Hematopoietic multipotent progenitor cell (in vitro differentiated cells): Measurements from ENCODE around the gene GPS1. TPM values are rescaled to one million over a fixed set of nuclear protein-coding genes. Genes with fewer than 3 reads are reported as not detected.

ENCODE experiments used
- DNase-seq, 3 donors: peaks; one replicate each; pipeline ENCODE4 v3.0.0-alpha.2; 2011 to 2015; ENCODE audit warnings: low read depth in 2 of 3, low spot score in 2 of 3
- total RNA-seq: library from RNA; depleted of rRNA; stranded (reverse); fragments of >200 nt; gene quantifications from one replicate; pipeline ENCODE4 v1.2.3, GENCODE V29; 2012

The GPS1 gene
- total RNA-seq, 1 donor: 138 TPM

GRCh38 chr17:82041144-82041814, 10.4 kb upstream of the GPS1 start:
- no peak for DNase-seq

DNA sequence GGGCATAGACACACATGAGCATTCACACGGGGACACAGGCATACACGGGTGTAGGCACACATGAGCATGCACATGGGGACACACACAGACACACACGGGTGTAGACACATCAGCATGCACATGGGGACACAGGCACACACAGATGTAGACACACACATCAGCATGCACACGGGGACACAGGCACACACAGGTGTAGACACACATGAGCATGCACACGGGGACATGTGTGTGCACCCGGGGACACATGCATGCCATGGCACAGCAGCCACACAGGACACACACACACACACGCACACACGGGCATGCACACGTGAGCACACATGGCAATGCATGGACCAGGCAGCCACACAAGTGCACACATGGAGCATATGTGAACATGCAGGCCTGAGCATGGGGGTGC, 9.0 kb upstream of the GPS1 start:
- no peak for DNase-seq

GRCh38 chr17:82043507-82043906, 8.2 kb upstream of the GPS1 start:
- DNase-seq: no peak

DNA sequence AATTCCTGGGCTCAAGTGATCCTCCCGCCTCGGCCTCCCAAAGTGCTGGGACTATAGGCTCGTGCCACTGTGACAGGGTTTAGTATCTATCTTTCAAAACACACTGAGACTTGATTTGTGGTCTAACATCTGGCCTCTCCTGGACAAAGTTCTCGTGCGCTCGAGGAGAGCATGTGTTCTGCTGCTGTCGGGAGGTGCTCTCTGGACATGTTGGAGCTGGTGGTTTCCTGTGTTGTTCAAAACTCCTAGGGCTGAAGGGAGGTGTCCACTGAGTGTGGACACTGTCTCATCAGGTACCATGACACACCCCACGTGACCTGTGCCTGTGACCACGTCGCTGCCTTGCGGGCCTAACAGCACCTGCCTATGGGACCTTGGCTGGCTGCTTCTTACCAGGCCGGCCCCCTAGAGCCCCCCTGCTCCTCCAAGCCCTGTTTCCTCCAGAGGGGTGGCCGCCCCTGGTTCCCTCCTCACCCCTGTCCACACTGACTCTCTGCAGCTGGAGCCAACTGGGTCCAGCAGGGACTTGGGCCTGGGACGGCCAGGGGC, 5.7 kb upstream of the GPS1 start:
- no peak for DNase-seq

GRCh38 chr17:82046903-82047302, 4.8 kb upstream of the GPS1 start:
- no peak for DNase-seq

- no peak for DNase-seq
Observed at GRCh38 chr17:82047379-82047778, 4.3 kb upstream of the GPS1 start.

GRCh38 chr17:82047914-82048570, 3.7 kb upstream of the GPS1 start:
- DNase-seq: no peak

DNA sequence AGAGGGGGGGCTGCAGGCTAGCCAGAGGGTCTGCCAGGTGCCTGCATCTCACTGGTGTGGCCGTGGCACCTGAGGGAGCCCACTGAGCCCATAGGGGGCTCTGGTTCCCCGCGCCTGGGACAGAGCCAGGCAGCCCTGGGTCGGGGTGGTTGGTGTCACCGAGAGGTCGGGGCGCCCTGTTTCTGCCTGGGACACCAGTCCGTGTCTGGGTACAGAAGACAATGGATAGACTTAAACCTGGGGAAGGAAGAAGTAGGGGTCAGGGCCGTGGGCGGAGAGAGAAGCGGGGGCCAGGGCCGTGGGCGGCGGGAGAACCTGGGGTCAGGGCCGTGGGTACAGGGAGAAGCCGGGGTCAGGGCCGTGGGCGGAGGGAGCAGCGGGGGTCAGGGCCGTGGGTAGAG, 3.1 kb upstream of the GPS1 start:
- DNase-seq: no peak

- no peak for DNase-seq
Observed at GRCh38 chr17:82049106-82049505, 2.6 kb upstream of the GPS1 start.

- no peak for DNase-seq
Observed at GRCh38 chr17:82049521-82049971, 2.2 kb upstream of the GPS1 start.

DNA sequence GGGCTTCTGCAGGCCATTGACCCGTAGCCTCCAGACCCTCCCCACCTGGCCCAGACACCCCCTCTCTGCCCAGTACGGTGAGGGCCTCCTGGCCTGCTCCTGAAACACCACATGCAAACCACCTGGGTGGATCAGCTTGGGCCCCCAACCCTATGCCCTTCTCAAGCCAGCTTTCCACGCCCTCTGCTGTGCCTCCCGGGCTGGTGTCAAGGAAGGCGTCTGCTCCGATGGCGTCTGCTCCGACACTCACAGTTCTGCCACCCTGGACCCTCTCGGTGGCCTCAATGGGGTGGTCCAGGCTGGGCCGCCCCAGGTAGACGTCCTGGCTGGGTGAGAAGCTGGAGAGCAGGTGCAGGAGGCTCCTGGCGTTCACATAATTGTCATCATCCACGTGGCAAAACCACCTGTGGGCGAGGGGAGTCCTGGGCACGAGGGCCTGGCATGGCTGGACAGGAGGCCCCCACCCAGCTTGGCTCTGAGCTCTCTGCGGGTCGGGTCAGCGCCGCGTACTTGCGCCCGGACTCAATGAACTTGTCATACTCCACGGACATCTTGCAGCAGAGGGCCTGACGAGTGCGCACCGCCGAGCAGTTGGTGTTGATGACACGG, 1.4 kb upstream of the GPS1 start:
- DNase-seq: no peak

DNA sequence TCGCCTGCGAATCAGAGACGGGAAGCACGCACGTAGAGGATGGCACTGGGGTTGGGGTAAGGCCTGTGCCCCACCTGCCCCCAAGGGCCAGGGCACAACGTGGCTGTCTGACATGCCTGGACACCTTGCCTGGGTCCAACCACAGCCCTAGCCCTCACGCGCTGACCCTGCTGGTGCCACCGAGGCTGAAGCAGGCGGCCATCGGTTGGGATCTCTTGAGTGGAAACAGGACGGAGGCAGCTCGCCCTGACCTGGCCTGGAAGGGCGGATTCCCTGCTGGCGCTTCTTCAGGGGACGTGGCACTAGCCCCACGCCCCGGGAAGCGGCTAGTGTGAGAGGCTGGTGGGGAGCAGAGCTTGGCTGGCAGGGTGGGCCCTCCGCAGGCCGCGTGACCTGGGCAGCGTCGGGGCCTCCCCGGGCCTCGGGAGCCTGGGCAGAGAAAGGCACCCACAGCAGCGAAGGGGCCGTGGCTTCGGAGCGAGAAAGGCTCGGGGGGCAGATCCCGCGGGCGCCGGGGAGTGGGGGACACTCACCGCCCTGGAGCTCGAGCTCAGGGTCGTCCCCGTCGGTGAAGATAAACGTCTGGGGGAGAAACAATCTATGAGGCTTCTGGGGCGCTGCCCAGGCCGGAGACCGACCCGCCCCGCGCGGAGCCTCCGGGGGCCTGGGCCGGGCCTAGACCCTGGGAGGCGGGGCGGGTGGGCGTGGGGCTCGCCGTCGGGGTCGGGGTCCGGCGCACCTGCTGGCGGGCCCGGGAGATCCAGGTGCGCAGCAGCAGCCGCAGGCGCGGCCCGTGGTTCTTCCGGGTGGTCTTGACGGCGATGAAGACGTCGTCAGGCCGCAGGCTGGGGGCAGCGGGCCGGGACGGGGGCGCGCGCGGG, 697 bp upstream of the GPS1 start:
- no peak for DNase-seq

DNA sequence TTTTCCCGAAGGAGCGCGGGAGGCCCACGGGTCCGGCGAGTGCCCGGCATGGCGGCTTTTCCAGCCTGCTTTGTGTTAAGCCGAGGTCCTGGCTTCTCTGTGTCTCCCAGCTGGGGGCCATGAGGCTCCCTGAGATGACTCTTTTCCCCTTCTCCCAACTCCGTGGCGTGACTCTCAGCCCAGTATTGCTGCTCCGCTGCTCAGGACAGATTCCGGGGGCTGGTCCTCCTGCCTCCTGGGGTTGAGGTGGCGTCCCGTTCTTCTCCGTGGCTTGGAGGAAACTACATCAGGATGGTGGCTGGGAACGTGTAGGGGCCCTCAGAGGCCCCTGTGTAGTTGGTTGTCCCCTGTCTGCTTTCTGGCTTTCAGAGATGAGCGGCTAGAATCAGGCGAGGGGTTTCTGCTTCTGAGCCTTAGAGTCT, 951 bp downstream of the GPS1 start:
- no peak for DNase-seq

DNA sequence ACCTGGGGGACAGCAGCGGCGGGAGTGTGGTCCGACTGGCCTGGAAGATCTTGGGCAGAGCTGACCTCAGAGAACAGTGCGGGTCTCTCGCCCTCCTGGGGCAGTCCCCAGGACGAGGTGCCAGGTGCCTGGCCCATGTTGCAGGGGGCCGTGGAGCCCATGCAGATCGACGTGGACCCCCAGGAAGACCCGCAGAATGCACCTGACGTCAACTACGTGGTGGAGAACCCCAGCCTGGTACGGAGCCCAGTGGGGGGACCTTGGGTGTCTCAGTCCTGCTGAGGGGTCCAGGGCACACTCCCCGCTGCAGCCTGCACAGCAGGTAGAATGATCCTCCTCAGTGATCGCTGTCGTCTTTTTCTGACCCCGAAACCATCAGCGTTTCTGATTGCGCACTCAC, 1.4 kb downstream of the GPS1 start:
- DNase-seq: no peak

- no peak for DNase-seq
Observed at GRCh38 chr17:82053556-82054263, 2.0 kb downstream of the GPS1 start.

GRCh38 chr17:82054351-82055022, 2.8 kb downstream of the GPS1 start:
- DNase-seq: no peak

GRCh38 chr17:82055023-82055964, 3.6 kb downstream of the GPS1 start:
- DNase-seq: no peak

DNA sequence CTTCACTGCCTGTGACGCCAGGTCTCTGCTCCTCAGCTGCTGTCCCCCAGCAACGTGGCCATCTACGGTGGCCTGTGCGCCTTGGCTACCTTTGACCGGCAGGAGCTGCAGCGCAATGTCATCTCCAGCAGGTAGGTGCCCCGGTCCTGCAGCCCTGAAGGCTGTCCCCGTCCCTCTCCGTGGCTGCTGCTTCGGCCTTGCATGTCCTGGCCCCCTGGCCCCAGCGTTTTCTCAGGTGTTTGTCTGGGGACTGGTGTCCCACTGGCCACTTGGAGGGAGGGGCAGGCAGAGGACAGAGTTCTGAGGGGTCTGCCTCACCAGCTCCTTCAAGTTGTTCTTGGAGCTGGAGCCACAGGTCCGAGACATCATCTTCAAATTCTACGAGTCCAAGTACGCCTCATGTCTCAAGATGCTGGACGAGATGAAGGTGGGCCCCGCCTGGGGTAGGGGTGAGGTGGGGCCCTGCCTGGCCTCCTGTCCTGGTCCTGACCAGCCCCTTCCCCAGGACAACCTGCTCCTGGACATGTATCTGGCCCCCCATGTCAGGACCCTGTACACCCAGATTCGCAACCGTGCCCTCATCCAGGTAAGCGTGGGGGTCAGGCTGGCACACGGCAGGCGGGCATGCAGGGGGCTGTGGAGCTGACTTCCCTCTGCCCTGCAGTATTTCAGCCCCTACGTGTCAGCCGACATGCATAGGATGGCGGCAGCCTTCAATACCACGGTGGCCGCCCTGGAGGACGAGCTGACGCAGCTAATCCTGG, 4.4 kb downstream of the GPS1 start:
- DNase-seq: no peak
